Heart left ventricle (tissue), 16 donors: ENCODE data around the gene HIPK2. TPM values are rescaled to one million over a fixed set of nuclear protein-coding genes. Genes with fewer than 3 reads are reported as not detected.

Experiments used
- ATAC-seq, 4 donors: fragments of 200-7000 bp; cut with Tn5 transposase; one replicate each; pipeline ENCODE4 v1.9.1; 2020 to 2022; ENCODE audit warnings: moderate library complexity in 4 of 4, mild to moderate bottlenecking in 3 of 4, moderate number of reproducible peaks in 1 of 4
- DNase-seq, 5 donors: peaks; one replicate each; pipeline ENCODE4 v3.0.0-alpha.2; 2020
- H3K27ac ChIP-seq, 12 donors: fragments of 200-600 bp; sonication (generic) in 4 of 12; one replicate each; pipeline versions ENCODE4 v1.5.0 to v1.8.0; 2016 to 2022; ENCODE audit warnings: mild to moderate bottlenecking in 2 of 12
- H3K27me3 ChIP-seq, 9 donors: fragments of 200-600 bp; sonication (generic) in 2 of 9; one replicate each; pipeline versions ENCODE4 v1.5.1 to v1.8.0; 2016 to 2022; ENCODE audit warnings: mild to moderate bottlenecking in 3 of 9
- H3K36me3 ChIP-seq, 9 donors: fragments of 200-600 bp; sonication (generic) in 2 of 9; one replicate each; pipeline versions ENCODE4 v1.5.0 to v1.8.0; 2018 to 2022; ENCODE audit warnings: mild to moderate bottlenecking in 2 of 9
- H3K4me1 ChIP-seq, 12 donors: fragments of 200-600 bp; sonication (generic) in 4 of 12; one replicate each; pipeline versions ENCODE4 v1.5.0 to v1.8.0; 2016 to 2022; ENCODE audit warnings: mild to moderate bottlenecking in 3 of 12
- H3K4me3 ChIP-seq, 12 donors: fragments of 200-600 bp; sonication (generic) in 4 of 12; one replicate each; pipeline versions ENCODE4 v1.5.0 to v1.8.0; 2017 to 2022; ENCODE audit warnings: mild to moderate bottlenecking in 9 of 12, moderate library complexity in 4 of 12
- H3K9me3 ChIP-seq, 12 donors: fragments of 200-600 bp; sonication (generic) in 4 of 12; one replicate each; pipeline versions ENCODE4 v1.5.0 to v1.8.0; 2016 to 2022; ENCODE audit warnings: mild to moderate bottlenecking in 1 of 12
- POLR2A ChIP-seq, 2 donors: fragments of 450-650 bp; IDR thresholded peaks; one replicate each; pipeline ENCODE4 v1.6.1; 2017; ENCODE audit warnings: antibody characterized with exemption in 2 of 2, mild to moderate bottlenecking in 2 of 2, moderate library complexity in 2 of 2
- WGBS, 4 donors: extraction: QIAGEN DNeasy Blood & Tissue Kit in 2 of 4; methylation state at CpG; one replicate each; pipeline versions ENCODE4 v1.1.5 to v1.1.7; 2013 to 2018; 5-methylcytosine and 5-hydroxymethylcytosine counted together
- intact Hi-C, 10 donors: fragments of 100-400 bp; cut with DNase I; formaldehyde crosslinking; loops; one replicate each; pipeline versions ENCODE4 v1.11.1 to v1.14.2; 2022
- polyA plus RNA-seq, 2 donors: library from polyadenylated mRNA; stranded (reverse); fragments of 200-250 nt; gene quantifications; one replicate each; pipeline ENCODE4 v1.2.3, GENCODE V29; 2013
- total RNA-seq, 9 donors: library from RNA; depleted of rRNA in 2 of 9; stranded (reverse); fragments of >200 nt in 2 of 9; fragmentation: NEBNext Ultra II Directional in 3 of 9; extraction: Animal tissue kit (Norgen Biotek cat#: 25700) in 3 of 9; gene quantifications; one replicate each; pipeline versions ENCODE4 v1.1.0 to v1.2.4, GENCODE V29; 2016 to 2023
- TF ChIP-seq, protein P1 (sequence below), 12 donors: fragments of 200-600 bp; sonication (generic) in 4 of 12; IDR thresholded peaks; one replicate each; pipeline versions ENCODE4 v1.5.0 to v1.8.0; 2018 to 2022; ENCODE audit warnings: antibody characterized with exemption in 12 of 12, mild to moderate bottlenecking in 5 of 12
- donor health status: ischemic (EF 13 %, LVEDD 7.1; RV severe dilation, severe dysfunction).
- donor health status: healthy with polysubstance abuse.
- donor health status: DM: no; HTN: yes; CAD: no.
- donor health status: DM: no; HTN: no; CAD: no.
- donor health status: ischemic (EF 25% LVEDD 6.9; RV normal size, moderate dysfunction).
- donor health status: ischemic (EF 25% LVEDD 5.7; RV mildly dilated, moderate dysfunction).
- donor health status: healthy.
- donor health status: DM: yes; HTN: yes; CAD: no.
- donor health status: ischemic (EF 35%, LVEDD 5.7; RV mildly dilated, moderate dysfunction).
- donor health status: nonischemic (EF 11% LVEDD 7.7; RV severe dilation, severe dysfunction).
- donor health status: DM: yes; HTN: yes; CAD: no.
- donor health status: PGD.
- donor health status: ischemic (EF 29% LVEDD 5.4; RV normal size, mild dysfunction).
- donor health status: nonischemic (EF 23%, LVEDD 6.1; RV moderate dilation, normal function).

The HIPK2 gene
- total and polyA plus RNA-seq, 11 donors = 43.2 to 244 (median 143) TPM

DNA sequence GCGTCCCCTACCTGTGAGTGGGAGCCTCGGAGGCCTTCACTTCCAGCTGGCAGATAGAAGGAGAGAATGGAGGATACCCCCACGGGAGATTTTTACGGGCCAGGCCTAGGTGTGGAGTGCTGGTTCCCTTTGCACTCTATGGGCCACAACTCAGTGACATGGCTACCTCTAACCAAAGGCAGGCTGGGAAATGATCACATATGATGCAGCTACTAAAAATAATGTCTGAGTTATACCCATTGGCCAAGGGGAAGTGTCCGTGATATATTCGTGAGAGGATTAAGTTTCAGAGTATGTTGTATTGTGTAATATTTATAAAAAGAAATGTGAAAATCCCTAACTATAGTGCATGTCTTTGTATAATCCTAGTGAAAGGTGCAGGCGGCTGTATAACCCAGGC is 13.5 kb upstream of the HIPK2 start:
- ATAC-seq (peak in 1 of 4 donors; percentile 28), DNase-seq (no peak)
- no peaks in the 10 kb centered on the region for H3K27me3 ChIP-seq
- no peaks in the 10 kb centered on the region for H3K9me3 ChIP-seq
- H3K4me1 ChIP-seq = no peaks in the 10 kb centered on the region
- H3K4me3 ChIP-seq = no peak overlapping the region
- 87 to 93% (median 92%) methylated on average over 7 of the region's 7 CpGs for WGBS, 4 donors
- intact Hi-C loops = no loop called here
- TF ChIP-seq, protein P1, sequence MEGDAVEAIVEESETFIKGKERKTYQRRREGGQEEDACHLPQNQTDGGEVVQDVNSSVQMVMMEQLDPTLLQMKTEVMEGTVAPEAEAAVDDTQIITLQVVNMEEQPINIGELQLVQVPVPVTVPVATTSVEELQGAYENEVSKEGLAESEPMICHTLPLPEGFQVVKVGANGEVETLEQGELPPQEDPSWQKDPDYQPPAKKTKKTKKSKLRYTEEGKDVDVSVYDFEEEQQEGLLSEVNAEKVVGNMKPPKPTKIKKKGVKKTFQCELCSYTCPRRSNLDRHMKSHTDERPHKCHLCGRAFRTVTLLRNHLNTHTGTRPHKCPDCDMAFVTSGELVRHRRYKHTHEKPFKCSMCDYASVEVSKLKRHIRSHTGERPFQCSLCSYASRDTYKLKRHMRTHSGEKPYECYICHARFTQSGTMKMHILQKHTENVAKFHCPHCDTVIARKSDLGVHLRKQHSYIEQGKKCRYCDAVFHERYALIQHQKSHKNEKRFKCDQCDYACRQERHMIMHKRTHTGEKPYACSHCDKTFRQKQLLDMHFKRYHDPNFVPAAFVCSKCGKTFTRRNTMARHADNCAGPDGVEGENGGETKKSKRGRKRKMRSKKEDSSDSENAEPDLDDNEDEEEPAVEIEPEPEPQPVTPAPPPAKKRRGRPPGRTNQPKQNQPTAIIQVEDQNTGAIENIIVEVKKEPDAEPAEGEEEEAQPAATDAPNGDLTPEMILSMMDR (IDR thresholded peaks at IDR 0.05) = no peak
- TF ChIP-seq POLR2A (IDR thresholded peaks at IDR 0.05) = no peak
- no peaks in the 10 kb centered on the region for H3K36me3 ChIP-seq
- no peak overlapping the region for H3K27ac ChIP-seq

DNA sequence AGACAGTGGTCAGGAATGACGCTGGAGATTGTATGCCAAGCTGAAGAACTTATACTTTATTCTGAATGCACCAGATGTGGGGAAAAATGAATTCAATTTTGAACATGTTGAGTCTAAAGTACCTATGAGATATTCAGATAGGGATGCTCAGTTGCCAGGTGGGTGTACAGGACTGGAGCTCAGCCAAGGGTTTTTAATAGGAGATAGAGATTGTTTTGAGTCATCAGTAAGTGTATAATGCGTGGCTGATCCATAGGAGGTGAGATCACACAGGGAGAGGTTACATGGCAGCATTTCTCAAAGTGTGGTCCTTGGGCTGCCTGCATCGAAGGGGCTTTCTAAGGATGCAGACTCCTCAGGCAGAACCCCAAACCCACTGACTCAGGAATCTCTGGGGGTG is 6.8 kb upstream of the HIPK2 start:
- ATAC-seq = no peak
- H3K4me3 ChIP-seq = no peak overlapping the region
- intact Hi-C loops = no loop called here
- H3K36me3 ChIP-seq = no peaks in the 10 kb centered on the region
- H3K27me3 ChIP-seq = peaks cover 0 to 8% (median 0%) of the 10 kb centered on the region in 9 donors
- peaks cover 0 to 2% (median 0%) of the 10 kb centered on the region in 12 donors for H3K4me1 ChIP-seq
- H3K9me3 ChIP-seq = no peaks in the 10 kb centered on the region
- DNase-seq = no peak
- 92 to 100% (median 93%) methylated on average over 3 of the region's 3 CpGs for WGBS, 4 donors
- no peak overlapping the region for H3K27ac ChIP-seq
- TF ChIP-seq, protein P1 (IDR thresholded peaks at IDR 0.05) = no peak

DNA sequence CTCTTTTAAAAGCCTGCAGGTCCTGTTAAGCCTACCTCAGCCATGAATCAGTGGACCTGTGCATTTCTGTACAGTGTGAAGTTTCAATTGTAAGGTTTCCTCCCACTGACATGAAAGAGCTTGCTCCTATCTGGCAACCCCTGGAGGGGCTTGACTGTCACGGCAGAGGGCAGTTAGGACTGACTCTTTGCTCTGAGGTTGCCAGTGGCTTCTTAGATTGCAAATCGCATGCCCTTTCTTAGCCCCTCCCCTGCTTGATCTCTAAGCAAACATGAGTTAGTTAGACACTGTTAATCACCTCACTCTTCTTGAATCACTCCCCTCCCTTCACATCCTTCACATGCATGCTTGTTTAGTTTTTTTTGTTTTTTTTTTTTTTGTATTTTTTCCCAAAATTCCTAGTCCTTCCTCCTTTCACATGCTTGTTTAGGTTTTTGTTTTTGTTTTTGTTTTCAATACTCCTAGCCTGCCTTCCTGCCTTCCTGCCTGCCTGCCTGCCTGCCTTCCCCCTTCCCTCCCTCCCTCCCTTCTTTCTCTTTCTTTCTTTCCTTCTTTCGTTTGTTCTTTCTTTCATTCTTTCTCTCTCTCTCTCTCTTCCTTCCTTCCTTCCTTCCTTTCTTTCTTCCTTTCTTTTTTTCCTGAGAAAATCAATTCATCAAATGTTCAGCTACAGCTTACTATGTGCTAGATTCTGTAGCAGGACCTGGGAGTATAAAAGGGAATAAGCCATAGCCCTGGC is 6.0 kb upstream of the HIPK2 start:
- TF ChIP-seq, protein P1 (IDR thresholded peaks at IDR 0.05) = no peak
- TF ChIP-seq POLR2A (IDR thresholded peaks at IDR 0.05) = no peak
- Histone ChIP-seq H3K36me3 (no peaks in the 10 kb centered on the region), H3K4me1 (peaks cover 0 to 6% (median 3%) of the 10 kb centered on the region in 12 donors), H3K4me3 (no peak overlapping the region), H3K27ac (no peak overlapping the region), H3K27me3 (peaks cover 0 to 8% (median 0%) of the 10 kb centered on the region in 9 donors), H3K9me3 (no peaks in the 10 kb centered on the region)
- intact Hi-C loops = no loop called here
- ATAC-seq (no peak), DNase-seq (no peak)
- 63 to 80% (median 70%) methylated on average over 3 of the region's 3 CpGs for WGBS, 4 donors

DNA sequence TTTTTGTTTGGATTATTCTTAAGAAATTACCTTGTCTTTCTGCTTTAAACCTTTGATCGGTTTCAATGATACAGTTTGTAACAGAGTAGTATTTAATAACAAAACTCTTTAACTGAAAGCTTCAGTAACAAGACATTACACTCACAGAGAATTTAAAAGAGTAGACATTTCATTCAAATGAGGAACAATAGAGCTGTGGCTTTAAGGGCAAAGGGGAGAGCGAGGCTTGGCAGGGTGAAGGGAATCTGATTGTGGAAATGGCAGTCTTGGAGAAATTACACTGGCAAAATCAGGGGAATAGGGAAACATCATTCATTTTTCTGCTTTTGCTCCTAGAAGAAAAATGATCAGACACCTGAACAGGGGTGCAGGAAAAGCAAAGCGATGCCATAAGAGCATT is 5.1 kb upstream of the HIPK2 start:
- no peaks in the 10 kb centered on the region for H3K9me3 ChIP-seq
- intact Hi-C loops = no loop called here
- ATAC-seq (no peak), DNase-seq (no peak)
- 91 to 95% (median 93%) methylated on average over 3 of the region's 3 CpGs for WGBS, 4 donors
- peaks cover 0 to 12% (median 7%) of the 10 kb centered on the region in 12 donors for H3K4me1 ChIP-seq
- H3K27ac ChIP-seq = no peak overlapping the region
- no peak overlapping the region for H3K4me3 ChIP-seq
- TF ChIP-seq, protein P1 (IDR thresholded peaks at IDR 0.05) = no peak
- TF ChIP-seq POLR2A (IDR thresholded peaks at IDR 0.05) = no peak
- H3K36me3 ChIP-seq = no peaks in the 10 kb centered on the region
- peaks cover 0 to 8% (median 0%) of the 10 kb centered on the region in 9 donors for H3K27me3 ChIP-seq
